GM19043 (cell line): ENCODE results near the gene ZDHHC14.

Experiments used
- ATAC-seq: cut with Tn5 transposase; IDR thresholded peaks from one replicate; pipeline ENCODE4 v1.9.1; 2021; ENCODE audit warnings: low read depth; ENCODE audit not compliant: unreplicated experiment

The ZDHHC14 gene

GRCh38 chr6:157511682-157512381, 130.8 kb downstream of the ZDHHC14 start:
- ATAC-seq, result no peak

GRCh38 chr6:157512382-157512682, 131.3 kb downstream of the ZDHHC14 start:
- ATAC-seq, result no peak

- ATAC-seq, result no peak
Observed at GRCh38 chr6:157513004-157513603, 132.1 kb downstream of the ZDHHC14 start.

GRCh38 chr6:157513619-157514485, 132.9 kb downstream of the ZDHHC14 start:
- no peak for ATAC-seq

- no peak for ATAC-seq
Observed at GRCh38 chr6:157514659-157515496, 133.9 kb downstream of the ZDHHC14 start.

- ATAC-seq, result peak; percentile 57
Observed at GRCh38 chr6:157516319-157517026, 135.5 kb downstream of the ZDHHC14 start.

GRCh38 chr6:157517601-157518359, 136.8 kb downstream of the ZDHHC14 start:
- ATAC-seq, result no peak

- ATAC-seq, result no peak
Observed at GRCh38 chr6:157518397-157519250, 137.6 kb downstream of the ZDHHC14 start.

- no peak for ATAC-seq
Observed at GRCh38 chr6:157519255-157520116, 138.5 kb downstream of the ZDHHC14 start.

- ATAC-seq, result no peak
Observed at GRCh38 chr6:157520117-157520406, 139.1 kb downstream of the ZDHHC14 start.

GRCh38 chr6:157520596-157521361, 139.8 kb downstream of the ZDHHC14 start:
- no peak for ATAC-seq

- ATAC-seq, result no peak
Observed at GRCh38 chr6:157521362-157522335, 140.7 kb downstream of the ZDHHC14 start.

- ATAC-seq, result no peak
Observed at GRCh38 chr6:157522472-157522871, 141.5 kb downstream of the ZDHHC14 start.

GRCh38 chr6:157524735-157525134, 143.7 kb downstream of the ZDHHC14 start:
- no peak for ATAC-seq

- ATAC-seq, result no peak
Observed at GRCh38 chr6:157525292-157525889, 144.4 kb downstream of the ZDHHC14 start.
